GM12891 (cell line): Measurements from ENCODE around the gene B3GNT8.

Source experiments
- PAX5 ChIP-seq: IDR thresholded peaks from 2 replicates; pipeline ENCODE4 v1.6.1; 2011; ENCODE audit warnings: low read length, moderate library complexity, mild to moderate bottlenecking; ENCODE audit not compliant: insufficient read depth, severe bottlenecking
- POLR2A ChIP-seq: IDR thresholded peaks from 2 replicates; pipeline ENCODE4 v1.6.1; 2011; ENCODE audit warnings: low read depth, low read length, control low read depth
- POLR2AphosphoS5 ChIP-seq: IDR thresholded peaks from 2 replicates; pipeline ENCODE4 v1.6.1; 2011; ENCODE audit warnings: low read depth, low read length, control low read depth
- POU2F2 ChIP-seq: IDR thresholded peaks from 2 replicates; pipeline ENCODE4 v1.6.1; 2011; ENCODE audit warnings: low read depth, mild to moderate bottlenecking, control low read depth, low read length, moderate library complexity
- SPI1 ChIP-seq: IDR thresholded peaks from 2 replicates; pipeline ENCODE4 v1.6.1; 2011; ENCODE audit warnings: low read depth, low read length, control low read depth
- TAF1 ChIP-seq: IDR thresholded peaks from 2 replicates; pipeline ENCODE4 v1.6.1; 2011; ENCODE audit warnings: low read depth, low read length, control low read depth

DNA sequence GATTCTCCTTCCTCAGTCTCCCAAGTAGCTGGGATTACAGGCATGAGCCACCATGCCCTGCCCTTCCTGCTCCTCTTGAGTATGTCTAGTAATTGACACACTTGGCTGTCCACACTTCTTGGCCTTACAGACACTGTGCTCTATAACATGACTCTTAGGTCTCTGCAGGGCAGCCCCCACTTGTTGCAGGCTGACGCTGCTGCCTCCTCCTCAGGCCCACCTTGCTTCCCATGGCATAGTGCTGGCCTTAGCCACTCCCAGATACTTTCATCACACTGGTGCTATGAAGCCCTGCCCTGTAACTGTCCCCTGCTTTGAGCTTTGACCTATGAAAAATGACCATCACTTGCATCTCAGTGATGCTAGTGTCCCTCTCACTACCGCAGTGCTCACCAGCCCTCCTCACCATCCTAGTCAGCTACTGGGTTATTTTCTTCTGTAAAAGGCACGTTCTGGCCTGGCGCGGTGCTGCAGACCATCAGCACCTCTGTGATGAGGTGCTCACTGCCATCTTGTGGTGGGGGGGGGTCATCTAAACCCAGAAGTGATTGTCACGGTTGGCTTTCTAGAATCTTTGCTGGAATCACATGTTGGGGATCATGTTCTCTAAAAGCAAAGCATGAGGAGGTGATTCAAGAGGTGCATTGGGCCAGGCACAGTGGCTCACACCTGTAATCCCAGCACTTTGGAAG, 25.6 kb upstream of the B3GNT8 start:
- TF ChIP-seq POLR2A (no peak), SPI1 (no peak), POLR2AphosphoS5 (no peak), TAF1 (no peak), POU2F2 (no peak), PAX5 (no peak)
